Measurements from ENCODE around the gene ASPG. TPM values are rescaled to one million over a fixed set of nuclear protein-coding genes. Genes with fewer than 3 reads are reported as not detected.

ASPG gene
- total RNA-seq, 1 donor from 2014 or later = not detected

DNA sequence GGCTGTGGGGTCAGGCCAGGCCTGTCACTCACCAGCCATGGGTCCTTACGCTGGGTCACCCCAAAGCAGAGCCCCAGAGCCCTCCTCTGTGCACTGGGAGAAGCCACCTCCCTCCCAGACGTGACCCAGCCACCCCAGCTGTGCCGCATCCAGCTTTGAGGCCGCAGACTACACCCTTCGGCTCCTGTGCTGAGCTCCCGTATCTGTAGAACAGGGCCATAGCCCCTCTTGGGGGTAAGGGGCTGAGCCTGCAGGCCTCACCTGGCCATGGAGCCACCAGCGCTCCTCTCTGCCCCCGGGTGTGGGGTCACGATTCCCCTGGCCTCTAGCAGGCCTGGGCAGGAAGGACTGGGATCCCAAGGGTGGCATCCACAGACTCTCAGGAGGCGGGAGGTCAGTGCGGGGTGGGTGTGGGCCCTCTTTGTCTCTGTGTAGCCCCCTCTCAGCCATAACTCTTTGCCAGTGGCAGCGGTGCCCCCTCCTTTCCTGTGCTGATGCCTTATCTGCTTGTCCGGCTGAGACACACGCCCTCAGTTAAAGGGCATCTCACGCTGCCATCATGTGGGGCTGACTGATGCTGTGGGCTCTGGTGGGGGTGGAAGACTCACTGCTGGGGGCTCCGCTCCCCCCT, 16.3 kb downstream of the ASPG start:
- H3K27me3 Mint-ChIP-seq = no peaks in the 10 kb centered on the region
- DNase-seq = no peak
- intact Hi-C loops (cut with micrococcal nuclease) = no loop called here
- no peak overlapping the region for H3K27ac Mint-ChIP-seq
- no peaks in the 10 kb centered on the region for H3K36me3 Mint-ChIP-seq (ENCODE audit: low read depth)
- H3K4me3 Mint-ChIP-seq = no peak overlapping the region
- no peaks in the 10 kb centered on the region for H3K9me3 Mint-ChIP-seq
- no peaks in the 10 kb centered on the region for H3K4me1 Mint-ChIP-seq

DNA sequence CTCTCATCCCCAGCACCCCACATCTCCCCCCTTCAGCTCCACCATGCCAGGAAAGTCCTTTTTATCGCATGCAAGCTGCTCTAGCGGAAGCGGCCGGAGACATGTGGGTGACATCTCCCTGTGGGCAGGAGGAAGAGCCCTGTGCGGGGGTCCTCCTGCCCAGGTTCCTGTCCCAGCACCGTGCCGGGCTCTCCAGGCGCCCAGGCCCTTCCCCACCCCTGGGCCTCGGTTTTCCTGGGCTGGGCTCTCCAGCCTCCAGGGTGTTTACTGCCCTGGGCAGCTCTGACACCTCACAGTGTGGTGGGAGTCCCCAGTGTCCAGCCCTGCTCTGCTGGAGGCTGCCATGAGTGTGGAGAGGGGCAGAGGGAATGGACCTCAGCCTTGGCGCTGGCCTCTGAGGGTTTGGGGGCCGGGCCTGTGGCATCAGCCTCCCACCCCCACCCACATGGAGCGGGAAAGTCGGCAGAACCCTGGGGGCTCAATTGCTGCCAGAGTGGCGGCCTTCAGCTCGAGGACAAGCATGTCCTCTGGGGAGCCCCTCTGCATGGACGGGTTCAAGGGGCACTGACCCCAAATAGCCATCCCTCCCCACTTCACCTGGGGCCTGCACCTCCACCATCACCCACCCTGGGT, 16.9 kb downstream of the ASPG start:
- Mint-ChIP-seq H3K27me3 (no peaks in the 10 kb centered on the region), H3K4me1 (no peaks in the 10 kb centered on the region), H3K4me3 (no peak overlapping the region), H3K27ac (no peak overlapping the region), H3K36me3 (ENCODE audit: low read depth) (no peaks in the 10 kb centered on the region), H3K9me3 (no peaks in the 10 kb centered on the region)
- DNase-seq = no peak
- intact Hi-C loops (cut with micrococcal nuclease) = no loop called here

DNA sequence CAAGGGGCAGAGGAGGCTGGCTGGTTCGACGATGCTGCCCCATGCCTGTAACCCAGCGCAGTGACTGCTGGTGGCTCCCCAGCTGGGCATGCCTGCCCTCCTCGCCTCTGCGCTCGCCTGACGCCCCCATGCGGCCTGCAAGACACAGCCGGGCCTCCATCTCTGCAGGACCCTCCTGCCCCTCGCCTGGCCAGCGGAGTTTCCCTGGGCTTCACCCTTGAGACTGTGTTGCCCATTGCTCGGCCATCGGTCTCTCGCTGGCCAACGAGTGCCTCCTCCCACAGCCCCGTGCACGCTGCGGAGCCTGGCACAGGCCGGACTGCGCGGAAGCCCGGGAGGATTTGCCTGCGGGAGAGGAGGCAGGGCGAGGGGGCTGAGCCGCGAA, 17.6 kb downstream of the ASPG start:
- Mint-ChIP-seq H3K4me1 (no peaks in the 10 kb centered on the region), H3K27ac (no peak overlapping the region), H3K27me3 (no peaks in the 10 kb centered on the region), H3K9me3 (no peaks in the 10 kb centered on the region), H3K4me3 (no peak overlapping the region), H3K36me3 (ENCODE audit: low read depth) (no peaks in the 10 kb centered on the region)
- intact Hi-C loops (cut with micrococcal nuclease) = no loop called here
- no peak for DNase-seq

DNA sequence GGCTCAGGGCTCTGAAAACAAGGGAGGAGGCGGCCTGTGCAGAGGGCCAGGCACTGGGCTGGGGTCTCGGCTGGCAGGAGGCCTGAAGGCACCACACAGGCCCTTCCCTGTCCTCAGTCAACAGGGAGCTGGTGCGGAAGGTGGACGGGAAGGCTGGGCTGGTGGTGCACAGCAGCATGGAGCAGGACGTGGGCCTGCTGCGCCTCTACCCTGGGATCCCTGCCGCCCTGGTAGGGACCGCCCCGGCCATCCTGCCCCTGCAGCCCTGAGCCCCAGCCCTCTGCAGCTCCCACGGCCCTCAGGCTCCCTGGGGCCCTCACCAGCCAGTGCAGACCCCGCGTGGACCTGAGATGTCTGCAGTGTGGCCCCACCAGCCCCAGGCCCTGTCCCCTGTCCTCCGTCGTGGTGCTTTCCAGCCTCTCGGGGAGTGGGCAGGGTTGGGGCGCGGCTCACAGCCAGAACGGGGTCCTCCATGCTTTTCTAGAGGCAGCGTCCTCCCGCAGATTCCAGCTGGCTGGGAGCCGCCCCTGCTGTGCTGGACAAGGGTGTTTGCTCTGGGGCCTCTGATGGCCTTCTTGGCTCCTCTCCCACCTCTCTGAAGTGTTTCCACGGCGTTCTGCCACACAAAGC, 18.1 kb downstream of the ASPG start:
- intact Hi-C loops (cut with micrococcal nuclease) = no loop called here
- Mint-ChIP-seq H3K4me3 (no peak overlapping the region), H3K9me3 (no peaks in the 10 kb centered on the region), H3K27ac (no peak overlapping the region), H3K36me3 (ENCODE audit: low read depth) (no peaks in the 10 kb centered on the region), H3K27me3 (no peaks in the 10 kb centered on the region), H3K4me1 (no peaks in the 10 kb centered on the region)
- DNase-seq = no peak

DNA sequence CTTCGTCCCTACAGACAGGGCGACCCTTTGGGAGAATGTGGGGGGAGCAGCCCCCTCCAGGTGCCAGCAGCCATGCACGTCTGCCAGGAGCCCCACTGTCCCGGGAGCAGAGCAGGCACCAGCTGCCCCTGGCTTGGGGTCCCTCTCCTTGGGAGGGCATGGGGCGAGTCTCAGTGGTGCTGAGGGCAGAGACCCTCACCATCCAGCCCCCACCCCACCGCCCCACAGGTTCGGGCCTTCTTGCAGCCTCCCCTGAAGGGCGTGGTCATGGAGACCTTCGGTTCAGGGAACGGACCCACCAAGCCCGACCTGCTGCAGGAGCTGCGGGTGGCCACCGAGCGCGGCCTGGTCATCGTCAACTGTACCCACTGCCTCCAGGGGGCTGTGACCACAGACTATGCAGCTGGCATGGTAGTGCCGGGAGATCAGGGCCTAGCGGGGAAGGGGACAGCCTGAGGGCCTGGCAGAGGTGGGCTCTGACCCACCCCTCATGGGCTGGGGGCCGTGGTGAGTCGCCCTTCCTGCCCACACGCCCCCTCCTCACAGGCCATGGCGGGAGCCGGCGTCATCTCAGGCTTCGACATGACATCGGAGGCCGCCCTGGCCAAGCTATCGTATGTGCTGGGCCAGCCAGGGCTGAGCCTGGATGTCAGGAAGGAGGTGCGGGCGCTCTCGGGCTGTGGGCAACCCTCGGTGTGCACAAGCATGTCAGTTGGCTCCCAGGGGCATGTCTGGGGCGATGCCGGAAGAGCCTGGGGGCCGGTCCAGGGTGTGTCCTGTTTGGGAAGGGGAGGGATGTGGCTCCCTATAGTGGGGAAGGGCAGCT, 18.8 kb downstream of the ASPG start:
- intact Hi-C loops (cut with micrococcal nuclease) = no loop called here

DNA sequence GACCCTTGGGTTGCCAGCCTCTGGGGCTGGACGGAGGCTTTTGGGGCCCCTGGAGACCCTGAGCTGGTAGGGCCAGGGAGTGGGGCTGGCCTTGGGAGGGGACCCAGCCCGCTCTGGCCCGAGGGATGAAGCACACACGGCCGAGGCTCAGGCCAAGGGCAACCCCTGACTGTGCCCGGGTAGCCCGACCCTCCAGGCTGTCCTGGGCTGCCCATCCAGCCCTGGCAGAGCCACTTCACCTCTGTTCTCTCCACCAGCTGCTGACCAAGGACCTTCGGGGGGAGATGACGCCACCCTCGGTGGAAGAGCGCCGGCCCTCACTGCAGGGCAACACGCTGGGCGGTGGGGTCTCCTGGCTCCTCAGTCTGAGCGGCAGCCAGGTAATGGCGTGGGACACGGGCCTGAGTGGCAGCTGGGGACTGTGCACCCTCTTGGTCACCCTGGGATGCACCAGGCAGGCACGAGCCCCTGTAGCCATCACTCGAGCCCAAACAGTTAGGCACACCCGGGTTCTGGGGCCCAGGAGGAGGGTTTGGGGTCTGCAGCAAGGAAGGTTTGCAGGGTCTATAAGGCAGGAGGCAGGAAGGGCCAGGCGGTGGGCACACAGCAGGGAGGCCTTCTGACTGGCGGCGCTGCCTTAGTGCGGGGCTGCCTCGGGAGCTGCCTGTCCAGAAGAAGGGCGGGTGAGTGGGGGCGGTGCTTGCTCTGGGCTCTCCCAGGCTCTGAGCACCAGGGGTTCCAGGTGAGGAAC, 19.7 kb downstream of the ASPG start:
- Mint-ChIP-seq H3K36me3 (ENCODE audit: low read depth) (no peaks in the 10 kb centered on the region), H3K27me3 (no peaks in the 10 kb centered on the region), H3K9me3 (no peaks in the 10 kb centered on the region), H3K4me3 (no peak overlapping the region), H3K27ac (no peak overlapping the region), H3K4me1 (no peaks in the 10 kb centered on the region)
- intact Hi-C loops (cut with micrococcal nuclease) = no loop called here
- DNase-seq = no peak

More for the DNA sequence above, 18.8 kb downstream of the ASPG start:
- no peak overlapping the region for H3K4me3 Mint-ChIP-seq
- H3K27me3 Mint-ChIP-seq = no peaks in the 10 kb centered on the region
- H3K4me1 Mint-ChIP-seq = no peaks in the 10 kb centered on the region
- no peaks in the 10 kb centered on the region for H3K9me3 Mint-ChIP-seq
- no peak overlapping the region for H3K27ac Mint-ChIP-seq
- no peak for DNase-seq
- no peaks in the 10 kb centered on the region for H3K36me3 Mint-ChIP-seq (ENCODE audit: low read depth)

DNA sequence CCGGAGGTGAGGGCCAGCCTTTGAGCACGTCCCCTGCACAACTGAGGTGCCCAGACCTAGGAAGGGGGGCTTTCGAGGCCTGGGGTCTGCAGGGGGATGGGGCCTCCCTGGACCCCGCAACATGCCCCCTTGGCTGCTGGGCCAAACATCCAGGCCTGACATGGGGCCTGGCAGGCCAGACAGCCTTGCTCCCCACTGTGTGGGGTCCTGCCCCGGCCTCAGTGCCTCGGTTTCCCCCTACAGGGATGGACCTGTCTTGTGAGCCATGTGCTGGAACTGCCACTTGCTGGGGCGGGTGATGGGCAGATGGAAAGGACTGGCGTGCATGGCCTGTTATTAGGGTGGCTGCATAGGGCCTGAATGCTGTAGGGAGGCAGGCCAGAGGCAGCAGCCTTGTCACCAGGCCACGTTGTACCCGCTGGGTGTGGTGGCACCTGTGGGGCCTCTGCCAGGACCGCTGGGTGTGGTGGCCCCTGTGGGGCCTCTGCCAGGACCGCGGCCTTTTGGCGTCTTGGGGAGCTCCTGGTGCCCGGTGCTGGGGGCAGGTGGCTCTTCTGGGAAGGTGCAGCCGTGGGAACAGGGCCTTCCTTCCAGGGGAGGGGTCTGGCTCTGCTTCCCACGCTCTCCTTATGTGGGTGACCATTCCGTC, 20.4 kb downstream of the ASPG start:
- no peak overlapping the region for H3K27ac Mint-ChIP-seq
- no peak overlapping the region for H3K4me3 Mint-ChIP-seq
- no peaks in the 10 kb centered on the region for H3K36me3 Mint-ChIP-seq (ENCODE audit: low read depth)
- intact Hi-C loops (cut with micrococcal nuclease) = no loop called here
- H3K27me3 Mint-ChIP-seq = no peaks in the 10 kb centered on the region
- no peaks in the 10 kb centered on the region for H3K9me3 Mint-ChIP-seq
- no peaks in the 10 kb centered on the region for H3K4me1 Mint-ChIP-seq
- no peak for DNase-seq

DNA sequence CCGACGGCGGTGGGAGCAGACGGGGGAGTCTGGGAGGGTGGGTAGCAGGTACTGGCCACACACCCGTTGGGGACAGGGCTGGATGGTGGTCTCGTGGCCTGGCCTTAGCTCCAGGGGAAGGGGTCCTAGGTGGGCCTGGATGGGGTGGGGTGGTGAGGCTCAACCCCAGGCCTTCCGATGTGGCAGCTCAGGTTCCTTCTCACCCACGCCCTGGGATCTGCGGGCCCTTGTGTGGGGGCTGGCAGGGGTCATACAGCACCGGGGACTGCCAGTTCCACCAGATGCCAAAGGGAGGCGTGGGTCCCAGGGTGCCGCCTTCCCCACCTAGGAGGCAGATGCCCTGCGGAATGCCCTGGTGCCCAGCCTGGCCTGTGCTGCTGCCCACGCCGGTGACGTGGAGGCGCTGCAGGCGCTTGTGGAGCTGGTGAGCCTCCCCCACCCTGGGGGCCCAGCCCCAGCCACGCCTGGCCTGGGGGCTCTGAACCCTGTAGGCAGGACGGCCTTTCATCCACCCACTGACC, 21.0 kb downstream of the ASPG start:
- H3K9me3 Mint-ChIP-seq = no peaks in the 10 kb centered on the region
- H3K4me3 Mint-ChIP-seq = no peak overlapping the region
- H3K4me1 Mint-ChIP-seq = no peaks in the 10 kb centered on the region
- H3K27me3 Mint-ChIP-seq = no peaks in the 10 kb centered on the region
- no peak for DNase-seq
- H3K36me3 Mint-ChIP-seq (ENCODE audit: low read depth) = no peaks in the 10 kb centered on the region
- H3K27ac Mint-ChIP-seq = no peak overlapping the region
- intact Hi-C loops (cut with micrococcal nuclease) = no loop called here

DNA sequence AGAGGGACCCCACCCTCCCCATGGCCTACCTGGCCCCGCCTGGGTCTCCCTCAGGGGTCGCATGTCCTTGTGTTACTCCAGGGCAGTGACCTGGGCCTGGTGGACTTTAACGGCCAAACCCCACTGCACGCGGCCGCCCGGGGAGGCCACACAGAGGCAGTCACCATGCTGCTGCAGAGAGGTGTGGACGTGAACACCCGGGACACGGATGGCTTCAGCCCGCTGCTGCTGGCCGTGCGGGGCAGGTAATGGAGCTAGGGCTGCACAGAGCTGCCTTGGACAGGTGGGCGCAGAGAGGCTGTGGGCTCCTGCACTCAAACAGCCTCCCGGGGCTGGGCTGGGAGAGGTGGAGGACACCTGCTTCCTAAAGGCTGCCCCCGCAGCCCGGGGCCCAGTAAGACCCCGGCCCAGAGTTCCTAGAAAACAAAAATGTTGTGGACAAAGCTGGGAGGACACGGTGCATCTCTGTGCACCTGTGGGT, 21.6 kb downstream of the ASPG start:
- DNase-seq = no peak
- no peaks in the 10 kb centered on the region for H3K36me3 Mint-ChIP-seq (ENCODE audit: low read depth)

DNA sequence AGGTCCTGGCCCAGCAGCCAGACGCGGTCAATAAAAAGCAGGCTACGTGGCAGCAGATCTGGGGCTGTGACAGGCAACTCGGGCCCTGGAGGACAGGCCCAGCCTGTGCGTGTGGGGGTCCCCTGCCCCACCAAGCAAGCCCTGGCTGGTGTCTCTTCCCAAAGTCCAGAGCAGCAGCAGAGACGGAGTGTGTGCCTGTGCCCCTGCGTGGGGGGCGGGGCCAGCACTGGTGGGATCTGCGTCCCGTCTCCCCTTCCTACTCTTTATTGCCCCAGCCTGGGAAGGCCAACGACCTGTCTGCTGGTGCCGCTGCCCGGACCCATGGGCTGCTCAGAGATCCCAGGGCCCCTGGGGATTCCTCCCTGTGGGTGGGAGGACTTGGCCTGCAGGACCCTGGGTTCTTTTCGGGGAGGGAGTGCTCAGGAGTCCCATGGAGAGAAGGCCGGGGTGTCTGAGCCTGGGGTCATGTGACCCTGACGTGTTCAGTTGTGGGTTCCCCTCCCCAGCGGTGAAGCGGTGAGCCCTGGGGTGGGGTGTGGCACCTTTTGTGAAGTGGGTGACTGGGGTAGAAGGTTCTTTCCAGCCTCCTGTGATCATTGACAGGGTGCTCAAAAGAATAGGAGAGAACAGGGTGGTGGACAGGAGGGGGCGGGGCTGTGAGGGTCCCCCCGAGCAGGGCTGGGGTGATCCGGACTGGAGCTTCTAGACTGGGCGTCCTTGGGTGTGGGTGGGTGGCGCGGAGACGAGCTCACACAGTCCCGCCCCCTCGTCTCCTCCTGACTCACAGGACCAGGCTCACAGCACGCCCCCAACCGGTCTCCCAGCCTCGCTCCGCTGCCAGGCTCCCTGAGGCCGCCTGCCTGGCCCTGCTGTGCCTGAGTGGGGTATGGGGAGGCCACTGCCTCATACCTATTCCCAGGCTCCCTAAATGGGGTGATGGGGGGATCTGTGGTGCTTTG, 22.4 kb downstream of the ASPG start:
- Mint-ChIP-seq H3K27ac (no peak overlapping the region), H3K4me1 (no peaks in the 10 kb centered on the region), H3K36me3 (ENCODE audit: low read depth) (no peaks in the 10 kb centered on the region), H3K4me3 (no peak overlapping the region), H3K27me3 (no peaks in the 10 kb centered on the region), H3K9me3 (no peaks in the 10 kb centered on the region)
- intact Hi-C loops (cut with micrococcal nuclease) = no loop called here
- DNase-seq = no peak

More for the DNA sequence above, 21.6 kb downstream of the ASPG start:
- intact Hi-C loops (cut with micrococcal nuclease) = no loop called here
- Mint-ChIP-seq H3K4me3 (no peak overlapping the region), H3K9me3 (no peaks in the 10 kb centered on the region), H3K4me1 (no peaks in the 10 kb centered on the region), H3K27ac (no peak overlapping the region), H3K27me3 (no peaks in the 10 kb centered on the region)

DNA sequence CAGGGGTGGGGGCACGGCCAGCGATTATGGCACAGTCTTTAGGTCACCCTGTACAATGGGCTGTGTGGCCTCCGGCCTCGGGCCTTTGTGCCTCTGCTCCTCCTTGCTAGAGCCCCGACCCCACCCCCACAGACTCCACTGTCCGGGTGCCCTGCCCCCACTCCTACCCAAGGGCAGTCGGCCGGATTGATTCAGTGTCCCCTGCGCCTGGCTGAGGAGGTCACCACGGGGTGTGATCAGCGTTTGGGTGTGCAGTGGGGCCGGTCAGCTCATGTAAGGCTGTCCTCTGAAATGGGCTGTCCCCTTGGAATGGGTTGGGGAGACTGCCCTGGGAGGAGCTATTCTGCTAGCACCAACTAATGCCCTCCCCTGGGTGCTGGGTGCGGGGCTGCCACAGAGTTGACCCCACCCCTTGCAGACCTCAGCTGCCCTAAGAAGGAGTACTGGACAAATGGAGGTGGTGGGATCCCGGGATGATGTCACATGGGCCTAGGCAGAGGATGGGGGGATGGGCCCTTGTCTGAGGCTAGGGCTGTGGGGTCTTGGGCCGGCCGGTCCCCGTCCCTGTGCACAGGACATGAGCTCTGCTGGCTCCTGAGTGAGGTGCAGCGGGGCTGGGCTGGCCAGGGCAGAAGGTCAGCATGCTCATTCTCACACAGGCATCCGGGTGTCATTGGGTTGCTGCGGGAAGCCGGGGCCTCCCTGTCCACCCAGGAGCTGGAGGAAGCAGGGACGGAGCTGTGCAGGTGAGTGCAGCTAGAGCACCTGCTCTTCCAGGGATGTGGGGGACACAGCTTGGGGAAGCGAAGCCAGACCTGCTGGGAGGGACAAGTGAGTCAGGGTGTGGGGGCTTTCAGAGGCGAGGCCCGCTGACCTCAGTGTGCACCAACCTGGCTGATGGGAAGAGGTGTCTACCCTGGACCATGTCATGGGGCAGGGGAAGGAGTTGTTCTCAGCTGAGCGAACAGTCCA, 23.4 kb downstream of the ASPG start:
- intact Hi-C loops (cut with micrococcal nuclease) = no loop called here
- Mint-ChIP-seq H3K9me3 (no peaks in the 10 kb centered on the region), H3K36me3 (ENCODE audit: low read depth) (no peaks in the 10 kb centered on the region), H3K27ac (no peak overlapping the region), H3K4me3 (no peak overlapping the region), H3K27me3 (no peaks in the 10 kb centered on the region), H3K4me1 (no peaks in the 10 kb centered on the region)
- no peak for DNase-seq
